Colonic mucosa (tissue), 4 donors: ENCODE data around the gene TLCD2. TPM values are rescaled to one million over a fixed set of nuclear protein-coding genes. Genes with fewer than 3 reads are reported as not detected.

Source experiments
- DNase-seq: peaks from one replicate; pipeline ENCODE4 v3.0.0-alpha.2; 2020
- H3K27ac ChIP-seq: fragments of 200-600 bp; one replicate; pipeline ENCODE4 v1.8.0; 2021
- H3K27me3 ChIP-seq: fragments of 200-600 bp; one replicate; pipeline ENCODE4 v1.8.0; 2021
- H3K36me3 ChIP-seq: fragments of 200-600 bp; one replicate; pipeline ENCODE4 v1.8.0; 2021
- H3K4me1 ChIP-seq: fragments of 200-600 bp; one replicate; pipeline ENCODE4 v1.8.0; 2021; ENCODE audit warnings: mild to moderate bottlenecking
- H3K4me3 ChIP-seq: fragments of 200-600 bp; one replicate; pipeline ENCODE4 v1.8.0; 2021
- H3K9ac ChIP-seq, 2 donors: one replicate each; pipeline ENCODE4 v1.7.0; 2013; ENCODE audit warnings: control low read depth in 2 of 2, low read depth in 2 of 2, low read length in 2 of 2
- H3K9me3 ChIP-seq: fragments of 200-600 bp; one replicate; pipeline ENCODE4 v1.8.0; 2021
- CTCF ChIP-seq: fragments of 200-600 bp; IDR thresholded peaks from one replicate; pipeline ENCODE4 v1.8.0; 2022; ENCODE audit warnings: antibody characterized with exemption, mild to moderate bottlenecking
- intact Hi-C: fragments of 100-400 bp; cut with DNase I; formaldehyde crosslinking; loops from one replicate; pipeline ENCODE4 v1.14.1; 2022
- total RNA-seq, 2 donors: library from RNA; stranded (reverse); fragmentation: NEBNext Ultra II Directional in 1 of 2; extraction: Animal tissue kit (Norgen Biotek cat#: 25700) in 1 of 2; gene quantifications; one replicate each; pipeline ENCODE4 v1.2.1, GENCODE V29; 2021
- donor health status: healthy.
- donor health status: DM: no; HTN: no; CAD: no.
- donor health status: DM: no; HTN: no; CAD: no.

Gene TLCD2
- total RNA-seq, 2 donors from 2014 or later: 30.2 to 32.6 TPM

- no peak for TF ChIP-seq CTCF
- intact Hi-C loops: loop anchor here (5.0 kb wide), 1 partner anchor 37 kb away; no protein-coding TSS in a partner anchor
- H3K27me3 ChIP-seq: no peaks in the 10 kb centered on the region
- H3K4me3 ChIP-seq: peak overlapping the region; percentile 93
- H3K27ac ChIP-seq: peak overlapping the region; percentile 98
- no peaks in the 10 kb centered on the region for H3K9me3 ChIP-seq
- DNase-seq: peak; percentile 100
- peaks cover 25% of the 10 kb centered on the region for H3K4me1 ChIP-seq
- H3K36me3 ChIP-seq: no peaks in the 10 kb centered on the region
- peak overlapping the region; percentile 94 to 96 for H3K9ac ChIP-seq
These were observed 4.3 kb upstream of the TLCD2 start for GRCh38 chr17:1714427-1714979.

- no peaks in the 10 kb centered on the region for H3K27me3 ChIP-seq
- H3K27ac ChIP-seq: peak overlapping the region; percentile 98
- no peaks in the 10 kb centered on the region for H3K36me3 ChIP-seq
- peak; percentile 23 for TF ChIP-seq CTCF
- peak; percentile 77 for DNase-seq
- no peaks in the 10 kb centered on the region for H3K9me3 ChIP-seq
- H3K4me3 ChIP-seq: peak overlapping the region; percentile 93
- peak overlapping the region; percentile 70 to 94 for H3K9ac ChIP-seq
- H3K4me1 ChIP-seq: peaks cover 25% of the 10 kb centered on the region
- intact Hi-C loops: loop anchor here (5.0 kb wide), 1 partner anchor 37 kb away; no protein-coding TSS in a partner anchor
These were observed 3.8 kb upstream of the TLCD2 start for GRCh38 chr17:1713878-1714426.

GRCh38 chr17:1713160-1713877, 3.1 kb upstream of the TLCD2 start:
- H3K9ac ChIP-seq: peak overlapping the region; percentile 70 to 94
- intact Hi-C loops: loop anchor here (5.0 kb wide), 1 partner anchor 36 kb away; no protein-coding TSS in a partner anchor
- H3K4me3 ChIP-seq: peak overlapping the region; percentile 93
- no peaks in the 10 kb centered on the region for H3K9me3 ChIP-seq
- H3K27ac ChIP-seq: peak overlapping the region; percentile 98
- H3K36me3 ChIP-seq: no peaks in the 10 kb centered on the region
- no peaks in the 10 kb centered on the region for H3K27me3 ChIP-seq
- TF ChIP-seq CTCF: no peak
- no peak for DNase-seq
- peaks cover 24% of the 10 kb centered on the region for H3K4me1 ChIP-seq

GRCh38 chr17:1712271-1712670, 2.1 kb upstream of the TLCD2 start:
- Histone ChIP-seq H3K36me3 (no peaks in the 10 kb centered on the region), H3K4me1 (peaks cover 17% of the 10 kb centered on the region), H3K9me3 (no peaks in the 10 kb centered on the region), H3K4me3 (no peak overlapping the region), H3K27ac (peak overlapping the region; percentile 0), H3K27me3 (no peaks in the 10 kb centered on the region), H3K9ac (peak overlapping the region in 1 of 2 donors; percentile 36)
- no peak for TF ChIP-seq CTCF
- intact Hi-C loops: loop anchor here (5.0 kb wide), 1 partner anchor 35 kb away; no protein-coding TSS in a partner anchor
- DNase-seq: no peak

- Histone ChIP-seq H3K9ac (no peak overlapping the region), H3K36me3 (no peaks in the 10 kb centered on the region), H3K27me3 (no peaks in the 10 kb centered on the region), H3K4me1 (peaks cover 17% of the 10 kb centered on the region), H3K4me3 (no peak overlapping the region), H3K9me3 (no peaks in the 10 kb centered on the region), H3K27ac (peak overlapping the region; percentile 84)
- DNase-seq: no peak
- intact Hi-C loops: loop anchor here (5.0 kb wide), 1 partner anchor 35 kb away; no protein-coding TSS in a partner anchor
- no peak for TF ChIP-seq CTCF
These were observed 1.6 kb upstream of the TLCD2 start for GRCh38 chr17:1711804-1712203.
